T-helper 9 cell (primary cell): ENCODE data around the gene ZFP69B.
A peak's percentile ranks its signal among the peaks of the same experiment; 100 is the strongest.

Experiments used
- DNase-seq: peaks from one replicate; pipeline ENCODE4 v3.0.0-alpha.2; 2020
- total RNA-seq, 2 donors: gene quantifications; one replicate each; lab custom pipeline; 2026; lab: John Stamatoyannopoulos, UW

ZFP69B gene
- 2.9 to 19.0 reads per million in 2 donors for total RNA-seq

DNA sequence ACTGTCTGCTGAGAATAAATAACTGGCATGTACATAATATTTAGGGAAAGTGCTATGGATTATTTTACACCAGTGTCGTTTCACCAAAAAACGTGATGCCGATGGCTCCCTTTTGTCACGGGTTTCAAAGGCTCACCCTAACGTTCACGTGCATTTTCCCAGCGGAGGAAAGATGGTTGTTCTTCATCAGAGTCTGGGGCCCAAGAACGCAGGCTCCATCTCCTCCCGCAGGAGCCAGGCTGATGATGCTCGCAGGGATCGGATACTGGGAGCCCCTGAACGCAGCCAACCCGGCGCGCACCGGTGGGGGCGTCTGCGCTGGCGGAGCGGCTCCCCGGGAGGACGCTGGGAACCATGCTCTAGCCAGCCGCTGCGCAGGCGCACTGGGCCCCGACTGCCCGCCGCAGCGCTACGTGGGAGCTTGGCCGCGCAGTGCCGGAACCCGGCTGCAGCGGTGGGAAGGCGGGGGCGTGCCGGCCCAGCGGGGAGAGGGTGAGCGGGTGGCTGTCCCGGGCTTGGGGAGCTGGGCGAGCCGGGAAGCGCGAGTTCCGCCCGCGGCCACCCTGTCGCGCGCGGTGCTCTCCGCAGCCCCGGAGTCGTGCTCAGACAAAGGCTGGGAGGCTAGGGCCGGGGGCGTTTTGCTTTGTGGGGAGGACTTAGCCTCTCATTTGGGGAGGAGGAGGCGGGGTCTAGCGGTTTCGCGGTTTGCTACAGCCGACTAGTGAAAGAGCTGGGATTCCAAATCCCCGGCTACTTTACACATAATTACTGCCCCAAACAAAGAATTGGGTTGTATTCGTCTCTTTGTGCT, at the start of gene ZFP69B:
ZFP69B (plus strand) TSS at position 793 of the 811 bp plus-strand sequence. CDS start 486 bp downstream, outside the sequence.
- DNase-seq: peak; percentile 80

DNA sequence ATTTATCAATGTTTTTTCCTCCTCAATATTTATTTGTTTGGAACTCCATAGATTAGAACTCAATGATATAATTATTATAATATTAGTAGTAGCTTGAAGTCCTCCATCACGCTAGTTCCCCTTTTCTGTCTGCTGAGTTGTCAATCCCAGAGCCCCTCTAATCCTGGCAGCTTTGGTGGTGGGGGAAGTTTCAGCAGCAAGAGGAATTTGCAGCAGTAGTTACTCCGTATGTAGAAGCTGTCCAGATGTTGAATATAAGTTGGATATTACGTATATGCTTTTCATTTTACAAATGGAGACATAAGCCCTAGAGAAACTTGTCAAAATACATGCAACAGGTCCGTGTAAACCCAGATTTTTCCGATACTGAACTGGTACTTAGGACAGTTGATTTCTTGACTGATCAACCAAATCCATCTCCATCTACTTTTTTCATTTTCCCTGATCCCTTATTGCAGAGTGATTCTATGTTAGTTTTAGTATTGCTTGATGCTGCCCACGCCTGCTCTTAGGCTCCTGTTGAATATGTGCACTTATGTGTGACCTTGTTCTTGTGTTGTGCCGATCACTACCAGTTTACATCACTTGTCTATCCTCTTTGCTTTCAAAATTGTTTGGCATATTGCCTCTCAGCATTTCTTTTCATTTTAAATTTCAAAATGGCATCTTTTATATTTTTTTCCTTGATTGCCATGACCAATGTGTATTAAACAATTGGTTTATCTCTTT, 48.6 kb upstream of the ZFP69B start:
- no peak for DNase-seq

DNA sequence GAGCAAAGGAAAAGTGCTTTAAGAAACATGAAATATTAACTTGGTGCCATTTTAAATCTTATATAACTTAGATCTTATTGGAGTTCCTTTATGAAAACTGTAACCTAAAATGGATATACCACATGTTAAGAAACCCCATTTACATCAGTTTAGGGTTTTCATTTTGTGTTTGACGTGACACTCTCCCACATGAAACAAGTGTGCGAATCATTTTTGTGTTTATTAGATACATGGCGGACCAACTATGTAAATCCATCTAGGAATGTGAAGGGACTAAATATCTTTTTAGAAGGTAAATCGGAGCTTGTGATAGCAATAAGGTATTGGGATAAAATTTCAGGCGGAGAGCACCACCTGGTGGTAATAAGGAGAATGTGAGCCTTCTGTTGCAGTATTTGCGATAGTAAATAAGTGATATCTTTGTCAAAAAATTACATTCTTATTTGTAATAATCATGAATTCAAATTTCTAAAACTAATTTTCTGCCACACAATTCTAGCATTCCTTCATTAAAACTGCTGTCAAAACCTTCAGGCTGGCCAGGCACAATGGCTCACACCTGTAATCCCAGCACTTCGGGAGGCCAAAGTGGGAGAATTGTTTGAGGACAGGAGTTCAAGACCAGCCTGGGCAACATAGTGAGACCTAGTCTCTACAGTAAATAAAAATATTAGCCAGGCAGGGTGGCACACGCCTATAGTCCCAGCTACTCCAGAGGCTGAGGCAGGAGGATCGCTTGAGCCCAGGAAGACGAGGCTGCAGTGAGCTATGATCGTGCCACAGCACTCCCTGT, 45.4 kb upstream of the ZFP69B start:
- DNase-seq: peak; percentile 26

DNA sequence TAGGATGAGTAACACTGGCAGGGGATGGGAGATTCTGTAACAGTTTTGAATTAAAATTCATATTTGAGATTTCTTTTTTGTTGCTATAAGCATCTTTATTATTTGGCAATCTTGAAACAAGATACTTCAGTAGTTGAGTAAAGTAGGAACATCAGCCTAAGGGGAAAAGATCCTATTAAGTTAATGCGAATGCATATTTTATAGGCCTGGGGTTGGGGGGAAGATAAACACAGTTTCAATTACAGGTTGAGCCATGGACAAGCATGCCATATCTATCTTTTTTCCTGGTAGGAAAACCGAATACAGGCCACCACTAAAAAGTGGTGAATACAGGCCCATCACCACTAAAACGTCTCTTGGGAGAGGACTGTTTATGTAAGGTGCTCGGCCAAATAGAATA, 44.5 kb upstream of the ZFP69B start:
- DNase-seq: no peak

DNA sequence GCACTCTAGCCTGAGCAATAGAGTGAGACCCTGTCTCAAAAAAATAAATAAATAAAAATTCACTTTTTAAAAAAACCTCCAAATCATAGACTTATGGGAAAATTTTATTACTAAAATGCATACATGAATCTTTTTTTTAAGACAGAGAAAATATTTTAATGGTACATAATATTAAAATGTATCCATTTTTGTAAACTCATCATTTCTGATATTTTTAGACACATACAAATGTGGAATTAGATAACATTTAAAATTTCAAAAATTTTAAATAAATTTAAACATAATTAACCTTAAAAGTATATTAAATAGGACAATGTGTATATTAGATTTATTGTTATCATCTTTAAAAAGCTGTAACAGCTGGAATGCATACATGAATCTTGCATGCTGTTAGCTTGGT, 42.8 kb upstream of the ZFP69B start:
- DNase-seq: no peak

DNA sequence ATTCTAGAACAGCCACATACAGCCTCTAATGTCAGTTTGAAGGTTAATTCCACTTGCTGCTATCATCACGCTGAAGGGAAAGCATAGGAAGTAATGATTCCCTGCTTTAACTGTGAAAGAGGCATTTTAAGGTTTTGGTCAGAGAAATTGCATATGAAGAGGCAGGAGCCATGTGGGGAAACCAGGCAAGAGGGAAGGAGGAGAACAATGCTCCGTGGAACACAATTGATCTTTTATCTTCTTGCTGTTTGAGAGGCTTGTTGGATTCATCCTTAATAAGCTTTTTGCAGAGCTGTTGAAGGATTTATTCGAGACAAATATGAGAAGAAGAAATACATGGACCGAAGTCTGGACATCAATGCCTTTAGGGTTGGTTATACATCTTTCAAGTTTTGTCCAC, 40.8 kb upstream of the ZFP69B start:
- DNase-seq: no peak

DNA sequence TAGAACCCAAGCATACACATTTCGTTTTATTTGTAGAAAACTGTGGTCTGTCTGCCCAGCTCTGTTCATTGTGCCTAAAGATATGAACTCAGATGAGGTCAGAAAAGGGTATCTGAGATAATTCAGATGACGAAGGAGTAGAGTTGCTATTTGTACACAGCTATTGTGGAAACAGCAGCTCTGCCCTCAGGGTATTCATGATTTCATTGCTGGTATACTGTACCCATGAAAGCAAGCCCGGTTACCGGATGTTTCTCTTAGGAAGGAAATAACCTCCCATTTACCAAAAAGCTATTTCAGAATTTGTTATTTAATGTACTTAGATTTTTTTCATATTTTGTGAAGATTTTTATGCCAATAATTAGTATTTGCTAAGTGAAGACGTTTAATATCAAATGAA, 39.0 kb upstream of the ZFP69B start:
- no peak for DNase-seq

DNA sequence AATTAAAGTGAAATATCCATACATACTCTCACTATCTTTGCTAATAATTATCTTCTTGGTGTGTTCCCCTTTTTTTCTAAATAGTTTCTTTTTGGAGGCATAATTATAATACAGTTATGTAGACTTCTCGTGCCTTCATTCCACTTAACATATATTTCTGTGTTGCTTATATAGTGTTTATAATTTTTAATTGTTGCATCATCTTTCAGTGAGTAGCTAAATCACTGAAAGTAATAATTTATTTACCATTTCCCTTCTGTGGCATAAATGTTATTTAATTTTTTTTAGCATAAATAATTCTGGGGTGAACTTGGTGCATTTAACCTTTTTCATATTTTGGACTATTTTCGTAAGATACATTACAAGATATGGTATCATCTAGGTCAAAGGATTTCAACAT, 38.4 kb upstream of the ZFP69B start:
- DNase-seq: no peak

DNA sequence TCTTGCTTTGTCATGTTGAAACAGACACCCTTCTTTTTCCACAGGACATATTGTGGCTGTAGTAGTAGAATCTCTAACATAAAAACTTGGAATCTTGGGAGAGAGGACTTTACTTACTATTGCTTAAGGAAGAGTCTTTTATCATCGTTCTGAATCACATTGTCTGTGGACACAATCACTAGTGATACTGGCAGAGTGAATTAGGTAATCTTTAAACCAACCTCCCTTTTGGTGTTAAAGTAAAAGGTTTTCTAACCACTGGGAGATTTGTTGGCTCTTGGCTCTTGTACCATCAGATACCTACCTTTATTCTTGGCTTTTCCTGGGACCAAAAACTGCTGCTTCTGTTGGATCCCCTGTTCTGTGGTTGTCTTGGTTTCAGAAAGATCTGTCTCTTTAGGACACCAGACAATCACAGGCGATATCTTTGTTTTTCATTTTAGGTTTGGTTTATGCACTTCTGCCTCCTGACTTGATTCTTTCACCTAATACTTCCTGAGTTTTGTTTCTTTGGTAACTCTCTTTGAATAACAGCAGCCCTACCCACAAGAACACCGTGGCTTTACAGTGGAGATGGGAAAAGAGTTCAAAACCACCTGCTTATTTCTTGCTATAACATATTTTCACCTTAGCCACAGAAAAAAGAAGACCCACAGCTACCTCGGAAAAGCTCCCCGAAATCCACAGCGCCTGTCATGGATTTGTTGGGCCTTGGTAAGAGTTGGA, 36.6 kb upstream of the ZFP69B start:
- no peak for DNase-seq

DNA sequence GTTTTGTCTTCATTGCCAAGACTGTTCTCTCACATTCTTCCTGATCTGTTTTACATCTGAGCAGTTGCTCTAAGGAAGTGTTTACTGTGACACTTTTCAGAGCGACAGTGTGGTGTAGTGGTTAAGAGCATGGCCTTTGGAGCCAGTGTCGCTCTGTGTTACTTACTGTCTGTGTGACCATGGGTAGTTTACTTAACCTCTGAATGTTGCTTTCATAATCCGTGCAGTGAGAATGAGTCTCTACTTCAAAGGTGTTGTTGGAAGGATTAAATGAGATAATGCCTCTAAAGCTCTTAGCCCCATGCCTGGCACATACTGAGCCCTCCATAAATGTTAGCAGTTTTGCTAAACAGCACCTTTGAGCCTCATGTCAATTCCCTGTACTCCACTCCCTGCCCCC, 35.9 kb upstream of the ZFP69B start:
- DNase-seq: no peak

DNA sequence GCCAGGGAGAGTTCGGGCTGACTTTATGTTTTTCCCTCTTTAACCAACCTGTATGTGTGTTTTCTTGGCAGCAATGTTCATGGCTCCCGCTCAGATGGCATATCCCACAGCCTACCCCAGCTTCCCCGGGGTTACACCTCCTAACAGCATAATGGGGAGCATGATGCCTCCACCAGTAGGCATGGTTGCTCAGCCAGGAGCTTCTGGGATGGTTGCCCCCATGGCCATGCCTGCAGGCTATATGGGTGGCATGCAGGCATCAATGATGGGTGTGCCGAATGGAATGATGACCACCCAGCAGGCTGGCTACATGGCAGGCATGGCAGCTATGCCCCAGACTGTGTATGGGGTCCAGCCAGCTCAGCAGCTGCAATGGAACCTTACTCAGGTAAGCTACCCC, 33.6 kb upstream of the ZFP69B start:
- no peak for DNase-seq

DNA sequence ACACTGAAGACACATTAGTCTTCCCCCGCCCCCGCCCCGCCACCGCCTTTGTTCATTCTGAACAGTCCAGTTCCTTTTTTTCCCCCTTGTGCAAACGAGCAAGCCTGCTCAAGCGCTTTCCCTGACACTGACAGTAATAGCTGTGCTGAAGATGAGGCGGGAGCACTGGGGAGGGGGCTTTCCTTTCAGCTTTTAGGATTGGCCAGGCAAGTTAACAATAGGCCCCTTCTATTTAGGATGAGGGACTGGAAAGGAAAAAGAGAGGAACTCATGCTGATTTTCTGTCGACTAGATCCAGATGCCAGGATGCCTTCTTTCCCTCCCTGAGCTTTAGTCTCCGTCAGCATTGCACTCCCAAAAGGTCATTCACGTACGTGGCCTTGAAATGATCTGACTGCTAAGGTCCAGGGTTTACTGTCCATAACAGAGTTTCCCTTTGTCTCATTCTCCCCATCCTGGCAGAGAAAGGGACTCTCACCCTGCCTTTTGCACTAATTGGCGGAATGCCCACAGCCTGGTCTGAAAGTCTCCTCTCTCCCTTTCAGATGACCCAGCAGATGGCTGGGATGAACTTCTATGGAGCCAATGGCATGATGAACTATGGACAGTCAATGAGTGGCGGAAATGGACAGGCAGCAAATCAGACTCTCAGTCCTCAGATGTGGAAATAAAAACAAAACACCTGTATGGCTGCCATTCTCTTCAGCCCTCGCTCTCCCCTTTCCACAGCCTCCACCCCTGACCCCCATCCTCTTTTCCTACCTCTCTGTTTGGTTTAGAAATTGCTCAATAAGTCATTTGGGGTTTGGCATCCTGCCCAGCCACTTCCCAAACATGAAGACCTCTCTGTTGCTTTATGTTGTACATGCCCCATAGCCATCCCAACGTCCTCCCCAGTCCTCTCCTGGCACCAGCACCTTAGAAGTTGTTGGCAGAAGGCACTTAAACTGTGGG, 28.6 kb upstream of the ZFP69B start:
- DNase-seq: no peak

DNA sequence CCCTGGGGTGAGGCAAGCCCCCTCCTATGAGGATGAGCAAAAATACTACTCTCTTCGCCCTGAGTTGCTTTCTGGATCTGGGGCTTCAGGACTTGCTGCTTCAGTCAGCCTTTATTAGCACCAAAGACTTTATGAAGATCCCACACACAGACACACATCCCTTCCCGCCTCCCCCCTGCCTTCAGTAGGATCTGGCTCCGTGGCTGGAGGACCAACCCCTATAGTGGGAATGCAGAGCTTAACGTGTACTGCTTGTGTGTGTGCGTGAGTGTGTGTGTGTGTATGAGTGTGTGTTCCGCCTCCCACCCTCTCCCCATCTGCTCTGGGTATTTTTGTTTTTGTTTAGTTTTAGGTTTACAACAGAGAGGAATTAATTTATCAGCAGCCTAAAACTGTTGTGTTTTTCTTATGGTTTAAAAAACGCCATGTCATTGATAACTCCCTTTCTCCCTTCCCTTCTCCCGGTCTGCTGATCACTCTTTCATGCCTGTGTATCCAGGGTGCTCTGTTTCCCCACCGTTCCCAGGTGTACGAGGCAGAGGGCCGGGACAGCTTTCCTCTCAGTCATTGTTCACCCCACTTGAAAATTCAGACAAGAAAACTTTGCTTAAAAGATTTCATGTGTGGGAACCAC, 27.5 kb upstream of the ZFP69B start:
- DNase-seq: no peak

DNA sequence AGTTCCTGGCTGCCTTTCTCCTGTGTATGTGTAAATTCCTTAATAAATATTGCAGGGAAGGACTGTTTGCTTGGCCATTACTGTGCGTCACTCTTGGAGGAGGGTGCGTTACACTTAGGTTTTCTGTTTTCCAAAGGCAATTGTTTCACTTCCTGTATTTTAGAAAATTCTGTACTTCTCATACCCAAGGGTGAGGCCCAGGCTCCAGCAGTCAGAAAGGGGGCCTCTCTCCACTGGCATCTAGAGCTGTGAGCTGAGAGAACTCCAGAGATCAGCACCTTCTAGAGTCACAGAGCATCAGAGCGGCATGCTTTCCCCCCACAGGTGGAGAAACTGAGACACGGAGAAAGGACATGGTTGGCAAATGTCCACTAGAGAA, 27.0 kb upstream of the ZFP69B start:
- DNase-seq: no peak

DNA sequence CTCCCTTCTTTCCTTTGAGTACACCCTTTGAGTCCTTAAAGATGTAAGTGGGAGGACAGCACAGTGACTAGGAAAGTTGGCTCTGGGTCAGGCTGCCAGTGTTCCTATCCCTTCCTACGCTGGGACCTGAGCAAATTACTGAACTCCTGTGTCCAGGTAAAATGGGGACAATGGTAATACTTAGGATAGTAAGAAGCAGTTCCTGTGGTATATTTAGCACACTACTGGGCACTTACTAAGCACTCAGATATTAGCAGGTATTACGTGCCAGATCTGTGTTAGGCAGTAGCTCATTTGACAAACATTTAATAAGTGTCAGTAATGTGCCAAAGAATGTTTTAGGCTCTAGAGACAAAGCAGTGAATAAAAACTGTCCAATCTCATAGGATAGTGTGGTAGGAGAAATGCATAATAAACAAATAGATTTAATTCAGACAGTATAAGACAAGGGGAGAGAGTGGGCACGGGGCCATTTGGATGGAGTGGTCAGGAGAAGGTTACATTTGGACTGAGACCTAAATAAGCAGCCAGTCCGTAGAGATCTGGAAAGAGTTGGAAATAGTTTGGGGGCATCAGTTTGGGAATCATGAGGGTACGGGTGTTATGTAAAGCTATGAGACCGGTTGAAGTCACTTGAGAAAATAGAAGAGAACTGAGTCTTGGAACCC, 26.2 kb upstream of the ZFP69B start:
- no peak for DNase-seq

DNA sequence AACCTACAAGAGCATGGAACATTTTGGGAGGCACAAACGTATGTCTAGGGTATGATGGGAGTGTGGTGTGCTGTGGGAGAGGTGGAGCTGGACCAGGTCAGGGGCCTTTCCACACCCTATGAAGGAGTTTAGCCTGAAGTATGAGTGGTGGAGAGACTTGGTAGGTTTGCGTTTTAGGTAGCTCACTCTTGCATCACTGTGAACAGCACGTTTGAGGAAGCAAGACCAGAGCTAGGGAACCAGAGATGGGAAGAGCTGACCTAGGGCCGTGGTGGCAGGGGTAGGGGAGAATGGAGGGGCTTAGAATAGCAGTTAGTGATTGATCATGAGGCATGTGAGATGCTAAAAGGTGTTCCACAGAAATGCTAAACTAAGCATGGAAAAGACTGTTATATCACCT, 25.1 kb upstream of the ZFP69B start:
- no peak for DNase-seq

DNA sequence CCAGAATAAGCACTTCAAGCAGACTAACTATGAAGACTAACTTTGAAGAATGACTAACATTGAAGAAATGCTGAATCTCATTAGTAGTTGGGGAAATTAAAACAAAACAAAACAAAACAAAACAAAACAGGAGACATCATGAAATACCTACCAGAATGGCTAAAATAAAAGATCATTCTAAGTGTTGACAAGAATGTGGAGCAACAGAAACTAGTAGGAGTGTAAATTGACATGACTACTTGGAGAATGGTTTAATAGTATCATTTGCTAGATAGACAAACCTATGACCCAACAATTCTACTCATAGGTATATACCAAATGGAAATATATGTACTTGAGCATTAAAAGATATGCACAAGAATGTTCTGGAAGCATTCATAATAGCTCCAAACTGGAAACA, 18.9 kb upstream of the ZFP69B start:
- DNase-seq: no peak

DNA sequence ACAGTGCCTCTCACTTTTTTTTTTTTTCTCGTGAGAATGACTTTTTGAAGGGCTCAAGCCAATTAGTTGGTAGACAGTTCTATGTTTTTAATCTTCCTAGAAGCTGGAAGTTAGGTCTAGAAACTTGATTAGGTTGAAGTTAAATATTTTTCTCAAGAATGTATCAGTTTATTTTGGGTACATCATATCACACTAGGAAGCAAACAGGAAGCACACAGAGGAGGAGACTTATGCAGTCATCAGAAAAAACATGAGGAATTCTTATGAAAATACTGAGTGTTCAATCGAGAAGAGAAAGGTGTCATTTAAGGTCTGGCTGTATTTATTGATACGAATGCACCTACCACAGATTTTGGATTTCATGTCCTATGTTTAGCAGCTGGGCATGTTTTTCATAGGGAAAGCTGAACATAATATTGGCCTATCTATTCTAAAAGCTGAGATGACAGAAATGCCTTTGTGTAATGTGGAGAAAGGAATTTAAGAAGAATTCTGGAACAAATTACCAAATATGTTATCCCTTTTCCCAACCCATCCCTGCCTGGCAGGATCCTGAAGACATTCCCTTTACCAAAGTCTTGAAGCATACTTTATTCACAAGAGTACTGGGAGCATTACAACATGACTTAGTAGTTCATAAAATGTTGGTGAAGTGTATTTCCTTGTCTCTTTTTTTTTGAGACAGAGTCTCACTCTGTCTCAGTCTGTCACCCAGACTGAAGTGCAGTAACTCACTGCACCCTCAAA, 17.5 kb upstream of the ZFP69B start:
- no peak for DNase-seq

DNA sequence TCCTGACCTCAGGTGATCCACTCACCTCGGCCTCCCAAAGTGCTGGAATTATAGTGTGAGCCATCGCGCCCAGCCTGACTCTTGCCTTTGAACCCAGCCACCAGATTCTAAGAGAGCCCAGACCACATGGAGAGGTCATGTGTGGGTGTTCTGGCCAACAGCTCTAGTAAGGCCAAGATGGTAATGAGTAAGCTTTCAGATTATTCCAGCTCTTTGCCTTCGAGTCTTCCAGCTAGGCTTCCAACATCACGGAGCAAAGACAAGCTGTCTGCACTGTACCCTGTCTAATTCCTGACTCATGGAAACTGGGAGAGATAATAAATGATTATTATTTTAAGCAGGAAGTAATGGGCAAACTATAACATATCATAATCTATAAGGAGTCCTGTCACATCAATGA, 14.8 kb upstream of the ZFP69B start:
- DNase-seq: no peak

DNA sequence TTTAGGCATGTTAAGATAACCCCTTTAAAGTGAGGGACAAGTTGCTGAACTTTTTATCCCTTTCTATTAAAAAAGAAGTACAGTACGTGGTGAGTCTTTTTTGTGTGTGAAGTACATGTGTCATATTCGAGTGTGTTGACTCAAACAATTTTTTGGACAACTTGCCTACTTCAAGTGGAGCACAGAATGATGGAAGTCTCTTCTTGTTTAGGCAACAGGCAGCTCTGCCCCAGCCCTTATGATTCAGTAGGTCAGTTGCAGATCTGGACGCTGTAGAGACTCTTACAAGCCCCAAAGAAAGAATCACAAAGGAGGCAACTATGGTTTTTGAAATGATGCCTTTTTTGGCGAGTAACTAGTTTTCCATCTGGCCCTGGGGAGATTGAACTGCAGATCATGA, 14.4 kb upstream of the ZFP69B start:
- no peak for DNase-seq
